Measurements from ENCODE around the gene DDX31.

DDX31 gene

GRCh38 chr9:132547976-132548730, 121.6 kb downstream of the DDX31 start:
- ATAC-seq (ENCODE audit: low read depth) (no peak), DNase-seq (ENCODE audit: low spot score) (no peak)
- no peaks in the 10 kb centered on the region for H3K9me3 ChIP-seq (ENCODE audit: severe bottlenecking)
- H3K4me3 ChIP-seq (ENCODE audit: severe bottlenecking), result no peak overlapping the region
- no peak overlapping the region for H3K27ac ChIP-seq (ENCODE audit: poor library complexity, severe bottlenecking)
- H3K4me1 ChIP-seq (ENCODE audit: insufficient read depth, poor library complexity, severe bottlenecking), result no peaks in the 10 kb centered on the region
- H3K36me3 ChIP-seq (ENCODE audit: low read depth), result no peaks in the 10 kb centered on the region
- no peak for TF ChIP-seq CTCF (IDR thresholded peaks at IDR 0.05; ENCODE audit: poor library complexity, severe bottlenecking)
- no peaks in the 10 kb centered on the region for H3K27me3 ChIP-seq (ENCODE audit: insufficient read depth, poor library complexity, severe bottlenecking)

- no peak for TF ChIP-seq CTCF (IDR thresholded peaks at IDR 0.05; ENCODE audit: poor library complexity, severe bottlenecking)
- H3K9me3 ChIP-seq (ENCODE audit: severe bottlenecking), result no peaks in the 10 kb centered on the region
- no peaks in the 10 kb centered on the region for H3K36me3 ChIP-seq (ENCODE audit: low read depth)
- no peaks in the 10 kb centered on the region for H3K27me3 ChIP-seq (ENCODE audit: insufficient read depth, poor library complexity, severe bottlenecking)
- H3K4me1 ChIP-seq (ENCODE audit: insufficient read depth, poor library complexity, severe bottlenecking), result no peaks in the 10 kb centered on the region
- no peak overlapping the region for H3K4me3 ChIP-seq (ENCODE audit: severe bottlenecking)
- ATAC-seq (ENCODE audit: low read depth), result no peak
- DNase-seq (ENCODE audit: low spot score), result no peak
- no peak overlapping the region for H3K27ac ChIP-seq (ENCODE audit: poor library complexity, severe bottlenecking)
Measured at GRCh38 chr9:132547436-132547835, 122.3 kb downstream of the DDX31 start.

GRCh38 chr9:132547052-132547431, 122.7 kb downstream of the DDX31 start:
- Histone ChIP-seq H3K27ac (ENCODE audit: poor library complexity, severe bottlenecking) (no peak overlapping the region), H3K27me3 (ENCODE audit: insufficient read depth, poor library complexity, severe bottlenecking) (no peaks in the 10 kb centered on the region), H3K9me3 (ENCODE audit: severe bottlenecking) (no peaks in the 10 kb centered on the region), H3K4me1 (ENCODE audit: insufficient read depth, poor library complexity, severe bottlenecking) (no peaks in the 10 kb centered on the region), H3K4me3 (ENCODE audit: severe bottlenecking) (no peak overlapping the region), H3K36me3 (ENCODE audit: low read depth) (no peaks in the 10 kb centered on the region)
- no peak for DNase-seq (ENCODE audit: low spot score)
- TF ChIP-seq CTCF (IDR thresholded peaks at IDR 0.05; ENCODE audit: poor library complexity, severe bottlenecking), result no peak
- no peak for ATAC-seq (ENCODE audit: low read depth)

GRCh38 chr9:132546148-132547051, 123.4 kb downstream of the DDX31 start:
- Histone ChIP-seq H3K9me3 (ENCODE audit: severe bottlenecking) (no peaks in the 10 kb centered on the region), H3K27ac (ENCODE audit: poor library complexity, severe bottlenecking) (no peak overlapping the region), H3K36me3 (ENCODE audit: low read depth) (no peaks in the 10 kb centered on the region), H3K27me3 (ENCODE audit: insufficient read depth, poor library complexity, severe bottlenecking) (no peaks in the 10 kb centered on the region), H3K4me1 (ENCODE audit: insufficient read depth, poor library complexity, severe bottlenecking) (no peaks in the 10 kb centered on the region), H3K4me3 (ENCODE audit: severe bottlenecking) (no peak overlapping the region)
- TF ChIP-seq CTCF (IDR thresholded peaks at IDR 0.05; ENCODE audit: poor library complexity, severe bottlenecking), result peak; percentile 21
- ATAC-seq (ENCODE audit: low read depth) (no peak; the same call in 2 of the 3 replicates), DNase-seq (ENCODE audit: low spot score) (no peak)

All from RWPE2 (cell line).